SIG-M5 treated with dmso at 0.1 percent for 504 hours (cell line): ENCODE measurements around the gene MYO18B.

Source experiments
- DNase-seq: peaks from one replicate; lab custom pipeline; 2025; ENCODE audit not compliant: unreplicated experiment; lab: John Stamatoyannopoulos, UW

MYO18B gene

GRCh38 chr22:26027341-26027740 is 285.4 kb downstream of the MYO18B start:
- DNase-seq: no peak

DNA sequence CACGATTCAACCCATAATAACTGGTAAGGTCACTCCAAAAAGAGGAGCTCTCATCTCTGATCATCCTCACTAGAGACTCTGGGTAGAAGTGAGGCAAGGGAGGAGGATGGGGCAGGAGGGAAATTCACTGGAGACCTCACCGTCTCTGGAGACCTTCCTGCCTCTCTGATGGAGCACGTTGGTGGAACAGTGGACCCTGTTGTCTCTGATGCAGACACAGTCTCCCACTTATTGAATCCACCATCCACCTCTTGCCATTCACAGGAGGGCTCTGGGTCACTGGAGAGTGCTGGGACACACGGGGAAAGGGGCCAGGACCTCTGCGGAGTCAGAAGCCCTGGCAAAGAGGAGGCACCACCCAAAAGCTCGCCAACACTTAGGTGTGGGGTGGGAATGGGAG is 289.7 kb downstream of the MYO18B start:
- no peak for DNase-seq

DNA sequence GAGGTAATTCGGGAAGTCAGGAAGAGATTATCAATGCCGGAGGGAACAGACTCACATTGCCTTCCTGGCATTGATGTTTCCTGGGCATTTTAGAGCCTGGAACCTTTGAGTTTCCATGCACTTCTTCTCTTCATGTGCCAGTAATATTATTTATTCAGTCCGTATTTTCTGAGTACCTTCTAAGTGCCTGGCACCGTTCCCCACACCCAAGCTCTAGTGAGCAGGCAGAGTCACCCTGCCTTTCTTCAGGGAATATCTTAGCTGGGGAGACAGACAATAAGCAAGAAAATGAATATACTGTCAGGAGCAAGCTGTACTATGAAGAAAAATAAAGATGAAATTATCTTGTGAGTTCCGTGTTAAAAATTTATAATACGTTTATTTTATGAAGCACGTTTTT is 291.1 kb downstream of the MYO18B start:
- no peak for DNase-seq

- no peak for DNase-seq
Observed at GRCh38 chr22:26033586-26033985, 291.6 kb downstream of the MYO18B start.

- DNase-seq: no peak
Observed at GRCh38 chr22:26035523-26035922, 293.5 kb downstream of the MYO18B start.

DNA sequence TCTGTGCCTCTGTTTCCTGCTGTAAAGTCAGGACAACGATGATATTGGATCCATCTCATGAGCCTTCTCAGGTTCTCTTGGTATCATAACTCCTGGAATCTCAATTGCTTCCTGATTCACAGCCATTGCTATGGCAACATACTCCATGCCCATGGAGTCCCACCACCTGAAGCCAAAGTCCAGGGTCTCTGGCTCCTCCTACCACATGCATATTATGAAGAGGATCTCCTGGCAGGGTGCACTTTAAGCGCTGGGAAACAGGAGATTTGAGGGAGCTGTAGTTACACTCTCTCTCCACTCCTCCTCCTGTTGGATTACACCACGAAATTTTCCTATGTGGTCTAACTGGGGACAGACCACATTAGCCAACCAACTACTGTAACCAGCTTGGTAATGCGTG is 296.4 kb downstream of the MYO18B start:
- DNase-seq: no peak

DNA sequence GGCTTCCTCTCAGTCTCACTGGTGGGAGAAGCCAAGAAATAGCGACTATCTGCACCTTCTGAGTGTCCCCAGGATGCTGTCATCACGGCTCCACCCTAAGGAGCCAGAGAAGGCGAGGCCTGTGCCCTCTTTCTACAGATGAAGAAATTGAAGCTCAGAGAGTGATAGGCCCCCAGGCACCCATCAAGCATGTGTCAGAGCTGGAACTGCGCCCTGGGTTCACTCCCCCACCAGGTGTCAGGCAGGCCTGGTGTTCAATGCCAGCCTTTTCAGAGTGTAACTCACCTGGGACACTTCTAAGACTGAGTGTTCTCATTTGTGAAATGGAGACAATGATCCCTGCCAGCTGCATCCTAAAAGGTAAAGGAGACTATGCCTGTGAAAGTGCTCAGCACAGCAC is 299.9 kb downstream of the MYO18B start:
- no peak for DNase-seq

DNA sequence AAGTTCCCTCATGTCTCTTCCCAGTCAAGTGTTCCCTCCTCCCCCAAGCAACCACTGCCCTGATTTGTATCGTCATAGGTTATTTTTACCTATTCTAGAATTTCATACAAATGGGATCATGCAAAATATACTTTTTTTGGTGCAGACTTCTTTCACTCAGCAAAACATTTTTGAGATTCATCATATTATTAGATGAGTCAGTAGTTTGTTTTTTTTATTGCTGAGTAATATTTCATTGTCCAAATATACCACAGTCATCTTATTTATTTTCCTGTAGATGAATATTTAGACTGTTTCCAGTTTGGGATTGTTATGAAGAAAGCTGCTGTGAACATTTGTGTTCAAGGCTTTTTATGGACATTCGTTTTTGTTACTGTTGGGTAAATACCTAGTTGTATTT is 301.0 kb downstream of the MYO18B start:
- DNase-seq: no peak

- no peak for DNase-seq
Observed at GRCh38 chr22:26045051-26045450, 303.1 kb downstream of the MYO18B start.

DNA sequence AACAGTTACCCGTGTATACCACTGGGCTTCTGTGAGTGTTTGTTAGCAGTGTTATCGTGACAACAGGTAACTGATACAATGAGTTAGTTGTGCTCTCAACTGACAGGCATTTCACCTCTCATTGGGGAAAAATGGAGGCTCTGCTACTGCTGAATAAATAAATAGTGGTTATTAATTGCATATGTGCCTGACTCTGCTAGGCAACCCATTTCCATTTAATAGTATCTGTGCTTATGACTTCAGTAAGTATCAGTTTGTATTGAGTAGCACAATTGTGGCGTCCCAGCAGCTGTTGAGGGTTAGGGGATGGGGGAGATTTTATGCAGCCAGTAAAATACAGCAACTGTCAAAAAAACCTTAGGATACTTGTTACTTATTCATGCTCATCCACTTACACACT is 303.9 kb downstream of the MYO18B start:
- DNase-seq: no peak

GRCh38 chr22:26047516-26047915 is 305.5 kb downstream of the MYO18B start:
- DNase-seq: no peak

DNA sequence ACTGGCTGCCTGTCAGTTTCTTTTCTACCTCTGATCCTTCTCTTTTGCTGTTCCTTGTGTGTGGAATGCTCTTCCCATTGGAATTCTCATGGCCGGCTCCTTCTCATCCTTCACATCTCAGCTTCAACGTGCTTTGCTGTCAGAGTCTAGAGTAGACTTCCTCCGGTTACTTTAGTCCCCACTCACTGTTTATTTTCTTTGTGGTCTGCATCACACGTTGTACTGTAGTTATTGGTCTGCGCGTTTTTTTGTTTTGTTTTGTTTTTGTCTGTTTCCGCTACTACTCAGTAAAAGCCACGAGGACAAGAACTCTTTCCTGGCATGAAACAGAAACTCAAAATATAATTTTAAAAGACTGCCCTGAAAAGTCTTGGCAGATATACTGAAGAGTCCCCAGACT is 305.9 kb downstream of the MYO18B start:
- no peak for DNase-seq

- DNase-seq: no peak
Observed at GRCh38 chr22:26050079-26050478, 308.1 kb downstream of the MYO18B start.

DNA sequence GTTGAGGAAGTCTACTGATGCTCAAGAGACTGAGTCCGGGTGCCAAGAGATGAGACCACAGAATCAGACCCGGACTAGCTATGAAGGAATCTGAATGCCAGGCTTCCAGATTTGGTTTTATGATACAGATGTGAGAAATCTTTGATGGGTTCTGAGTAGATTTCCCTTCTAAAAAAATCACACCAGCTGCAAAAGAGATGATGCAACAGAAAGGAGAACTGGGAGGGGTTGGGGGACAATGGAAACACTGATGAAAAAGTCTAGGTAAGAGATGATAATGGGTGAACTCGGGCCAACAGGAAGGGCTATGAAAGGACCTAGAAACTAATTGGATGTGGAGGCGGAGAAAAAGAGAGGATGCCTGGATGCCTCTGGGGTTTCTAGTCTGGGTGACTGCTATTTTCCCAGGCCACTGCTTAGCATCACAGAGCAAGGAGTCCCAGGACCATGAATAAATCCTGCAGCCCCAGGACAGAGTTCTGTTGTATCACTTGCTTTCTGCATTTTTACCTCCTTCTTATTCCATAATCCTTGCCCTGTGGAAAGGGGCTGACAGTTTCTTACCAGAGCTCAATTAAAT is 311.8 kb downstream of the MYO18B start:
- DNase-seq: no peak

DNA sequence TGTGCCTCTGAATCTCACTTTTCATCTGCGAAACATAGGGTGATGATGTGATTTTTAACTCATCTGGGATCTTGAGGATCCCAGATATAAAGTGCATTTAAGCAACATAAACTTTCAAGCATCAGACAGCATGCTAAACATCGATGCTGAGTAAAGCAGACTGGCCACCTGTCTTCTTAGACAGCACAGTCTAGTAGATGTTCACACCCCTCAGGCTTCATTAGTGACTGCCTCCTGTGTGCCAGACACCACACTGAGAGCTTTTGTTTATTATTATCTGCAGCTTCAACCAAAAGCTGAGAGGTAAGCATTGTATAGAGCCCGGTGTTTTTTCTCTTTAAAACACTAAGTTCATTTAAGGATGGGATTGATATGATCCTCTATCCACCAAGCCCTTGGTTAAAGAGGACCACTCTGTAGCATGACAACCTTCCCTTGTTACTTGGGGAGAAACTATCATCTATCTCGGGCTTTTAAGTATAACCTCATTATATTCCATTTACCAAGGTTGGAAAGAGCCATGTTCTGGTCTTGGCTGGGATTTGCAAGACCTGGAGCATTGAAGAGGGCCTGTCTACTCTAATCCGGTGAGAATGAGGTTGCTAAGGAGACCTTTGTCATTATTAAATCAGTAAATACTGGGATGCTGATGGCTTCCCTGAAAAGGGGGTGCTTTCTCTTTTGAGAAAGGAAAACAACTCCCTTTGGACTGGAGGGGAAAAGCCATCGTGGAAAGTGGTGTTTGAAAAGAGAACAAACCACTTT is 313.0 kb downstream of the MYO18B start:
- DNase-seq: no peak

DNA sequence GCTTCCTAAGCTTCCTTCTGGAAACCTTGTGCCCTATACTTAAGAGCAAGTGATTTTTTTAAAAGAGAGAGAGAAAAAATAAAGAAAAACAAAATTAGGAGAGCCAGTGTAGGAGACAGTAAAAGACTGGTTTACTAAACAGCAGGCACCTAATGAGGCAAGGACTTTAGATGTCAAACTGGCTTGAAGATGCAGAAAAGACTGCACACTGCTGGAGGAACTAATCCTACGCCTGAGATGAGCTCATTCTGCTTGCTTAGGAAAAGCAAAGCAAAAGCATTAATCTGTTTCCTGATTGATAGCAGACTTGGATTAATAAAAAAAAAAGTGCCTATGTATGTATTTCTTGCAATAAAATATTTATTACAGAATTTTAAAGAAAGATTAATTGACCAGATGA is 313.7 kb downstream of the MYO18B start:
- no peak for DNase-seq

GRCh38 chr22:26056455-26057200 is 314.6 kb downstream of the MYO18B start:
- DNase-seq: no peak

DNA sequence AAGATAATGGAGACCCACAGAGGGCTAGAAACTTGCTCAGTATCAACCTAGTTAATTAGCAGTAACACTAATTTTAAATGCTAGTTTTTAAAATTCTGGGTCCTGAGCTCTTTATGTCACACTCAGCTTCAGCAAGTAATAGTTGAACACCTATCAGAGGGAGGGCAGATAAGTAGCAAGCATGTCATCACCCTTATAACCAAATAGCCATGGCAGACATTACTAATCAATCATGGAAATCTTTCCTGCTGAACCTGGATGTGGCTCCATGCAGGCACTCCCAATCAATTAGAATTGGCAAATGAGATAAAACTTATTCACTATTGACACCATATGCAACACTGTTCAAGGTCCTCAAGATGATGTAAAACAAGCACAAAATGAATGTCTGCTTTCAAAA is 315.7 kb downstream of the MYO18B start:
- no peak for DNase-seq

DNA sequence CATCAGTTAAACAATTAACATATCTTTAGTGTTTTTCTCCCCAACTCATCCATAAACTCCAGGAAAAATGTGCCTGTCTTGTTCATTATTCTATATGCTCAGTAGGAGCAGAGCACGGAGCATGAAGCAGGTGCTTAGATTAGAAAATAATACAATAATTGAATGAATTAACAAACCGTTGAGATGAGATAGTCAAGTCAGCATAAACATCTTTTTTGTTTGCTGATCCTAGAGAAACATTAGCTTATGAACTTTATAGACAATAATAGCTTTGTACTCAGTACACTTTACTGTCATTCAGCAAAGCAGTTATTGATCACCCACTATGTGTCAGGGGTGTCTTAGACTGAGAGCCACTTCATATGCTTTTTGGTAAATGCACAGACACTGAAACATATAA is 322.1 kb downstream of the MYO18B start:
- DNase-seq: no peak

GRCh38 chr22:26065847-26066246 is 323.9 kb downstream of the MYO18B start:
- DNase-seq: no peak

GRCh38 chr22:26066534-26066933 is 324.5 kb downstream of the MYO18B start:
- no peak for DNase-seq

DNA sequence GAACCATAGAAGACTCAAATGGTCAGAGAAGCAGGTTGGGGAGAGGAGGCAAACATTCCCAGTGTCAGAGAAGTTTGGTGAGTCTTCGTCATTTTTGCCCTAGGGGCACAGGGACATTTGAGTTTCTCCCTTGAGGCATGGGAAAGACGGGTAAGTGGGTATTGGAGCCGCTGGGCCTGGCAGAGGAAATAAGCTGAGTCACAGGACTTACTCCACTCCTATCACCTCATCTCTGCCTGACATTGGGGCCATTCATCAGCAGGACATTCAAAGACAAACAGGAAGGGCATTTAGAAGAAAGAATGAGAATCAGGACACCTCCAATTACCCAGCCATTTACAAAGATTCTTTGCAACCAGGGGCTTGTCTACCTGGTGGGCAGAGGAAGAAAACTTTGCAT is 326.6 kb downstream of the MYO18B start:
- DNase-seq: no peak
